Loucy (cell line): ENCODE data around the gene PGBD2.

Experiments used
- H2AFZ ChIP-seq: fragments of 200-600 bp; sonication (generic); 2 replicates; pipeline ENCODE4 v1.6.0; 2016; ENCODE audit warnings: antibody characterized with exemption, mild to moderate bottlenecking, low read length, moderate library complexity
- H3F3A ChIP-seq: fragments of 200-600 bp; 2 replicates; pipeline ENCODE4 v1.6.0; 2016; ENCODE audit warnings: antibody characterized with exemption, low read depth, mild to moderate bottlenecking
- H3K27me3 ChIP-seq: fragments of 200-600 bp; sonication (generic); 2 replicates; pipeline ENCODE4 v1.6.1; 2014; ENCODE audit warnings: low read length, mild to moderate bottlenecking; ENCODE audit not compliant: insufficient read depth, poor library complexity, severe bottlenecking
- H3K36me3 ChIP-seq: fragments of 200-600 bp; sonication (generic); 2 replicates; pipeline ENCODE4 v1.6.1; 2016; ENCODE audit warnings: low read length; ENCODE audit not compliant: insufficient read depth
- H3K4me1 ChIP-seq: fragments of 200-600 bp; sonication (generic); 2 replicates; pipeline ENCODE4 v1.5.1; 2014; ENCODE audit warnings: low read length, mild to moderate bottlenecking; ENCODE audit not compliant: insufficient read depth, poor library complexity, severe bottlenecking
- H3K4me2 ChIP-seq: fragments of 200-600 bp; sonication (generic); 2 replicates; pipeline ENCODE4 v1.6.0; 2014; ENCODE audit warnings: antibody characterized with exemption, low read length, low read depth, mild to moderate bottlenecking; ENCODE audit not compliant: poor library complexity, severe bottlenecking
- H3K4me3 ChIP-seq: fragments of 200-600 bp; sonication (generic); 2 replicates; pipeline ENCODE4 v1.5.1; 2014; ENCODE audit warnings: low read length, mild to moderate bottlenecking, mixed read lengths; ENCODE audit not compliant: poor library complexity, severe bottlenecking
- H3K79me2 ChIP-seq: fragments of 200-600 bp; sonication (generic); 2 replicates; pipeline ENCODE4 v1.6.1; 2014; ENCODE audit warnings: low read length; ENCODE audit not compliant: insufficient read depth
- H3K9ac ChIP-seq: fragments of 200-600 bp; sonication (generic); 2 replicates; pipeline ENCODE4 v1.6.0; 2014; ENCODE audit warnings: mild to moderate bottlenecking, low read depth, low read length, moderate library complexity; ENCODE audit not compliant: poor library complexity, severe bottlenecking
- H3K9me2 ChIP-seq: fragments of 200-600 bp; sonication (generic); replicated peaks from 2 replicates; pipeline ENCODE4 v1.6.1; 2016; ENCODE audit warnings: low read depth, low read length, mixed read lengths
- H3K9me3 ChIP-seq: fragments of 200-600 bp; sonication (generic); 2 replicates; pipeline ENCODE4 v1.6.1; 2014; ENCODE audit warnings: mild to moderate bottlenecking, antibody characterized with exemption, low read length, low read depth; ENCODE audit not compliant: insufficient read depth
- H4K20me1 ChIP-seq: fragments of 200-600 bp; sonication (generic); 2 replicates; pipeline ENCODE4 v1.6.0; 2014; ENCODE audit warnings: antibody characterized with exemption, low read length, mild to moderate bottlenecking; ENCODE audit not compliant: insufficient read depth, poor library complexity, severe bottlenecking
- CTCF ChIP-seq: fragments of 200-600 bp; sonication (generic); conservative IDR thresholded peaks from 2 replicates; pipeline ENCODE4 v1.5.1; 2014; ENCODE audit warnings: mild to moderate bottlenecking, antibody characterized with exemption, low read length
- EZH2phosphoT487 ChIP-seq: fragments of 200-600 bp; IDR thresholded peaks from 2 replicates; pipeline ENCODE4 v1.6.1; 2018; ENCODE audit warnings: antibody characterized with exemption, mild to moderate bottlenecking, moderate library complexity, borderline replicate concordance

The PGBD2 gene

GRCh38 chr1:248871837-248872401 lies 34.1 kb upstream of the PGBD2 start:
- Histone ChIP-seq H2AFZ (no peak overlapping the region), H3K9ac (peak overlapping the region; percentile 86), H3K9me2 (no peaks in the 10 kb centered on the region), H3K4me3 (peak overlapping the region; percentile 90), H3K9me3 (no peaks in the 10 kb centered on the region), H3K36me3 (no peaks in the 10 kb centered on the region), H3K4me1 (peaks cover 6% of the 10 kb centered on the region), H3F3A (peaks cover 17% of the 10 kb centered on the region), H3K79me2 (no peaks in the 10 kb centered on the region), H3K4me2 (peak overlapping the region; percentile 89), H3K27me3 (no peaks in the 10 kb centered on the region), H4K20me1 (no peaks in the 10 kb centered on the region)
- TF ChIP-seq EZH2phosphoT487 (no peak), CTCF (no peak)

GRCh38 chr1:248872752-248873408 lies 33.2 kb upstream of the PGBD2 start:
- no peaks in the 10 kb centered on the region for H3K36me3 ChIP-seq
- H3K9ac ChIP-seq = peak overlapping the region; percentile 86
- H3F3A ChIP-seq = peaks cover 17% of the 10 kb centered on the region
- peak overlapping the region; percentile 89 for H3K4me2 ChIP-seq
- no peaks in the 10 kb centered on the region for H3K9me2 ChIP-seq
- TF ChIP-seq CTCF (no peak), EZH2phosphoT487 (no peak)
- H3K79me2 ChIP-seq = no peaks in the 10 kb centered on the region
- H3K4me1 ChIP-seq = peaks cover 6% of the 10 kb centered on the region
- H3K27me3 ChIP-seq = no peaks in the 10 kb centered on the region
- peak overlapping the region; percentile 94 for H2AFZ ChIP-seq
- peak overlapping the region; percentile 90 for H3K4me3 ChIP-seq
- no peaks in the 10 kb centered on the region for H4K20me1 ChIP-seq
- no peaks in the 10 kb centered on the region for H3K9me3 ChIP-seq

- H4K20me1 ChIP-seq = no peaks in the 10 kb centered on the region
- peak overlapping the region; percentile 86 for H3K9ac ChIP-seq
- H3K9me3 ChIP-seq = no peaks in the 10 kb centered on the region
- H3K4me2 ChIP-seq = peak overlapping the region; percentile 89
- H3K36me3 ChIP-seq = no peaks in the 10 kb centered on the region
- TF ChIP-seq CTCF = no peak
- no peak for TF ChIP-seq EZH2phosphoT487
- H3K4me3 ChIP-seq = peak overlapping the region; percentile 90
- H3K27me3 ChIP-seq = no peaks in the 10 kb centered on the region
- H3K4me1 ChIP-seq = peaks cover 6% of the 10 kb centered on the region
- no peaks in the 10 kb centered on the region for H3K9me2 ChIP-seq
- no peaks in the 10 kb centered on the region for H3K79me2 ChIP-seq
- H2AFZ ChIP-seq = peak overlapping the region; percentile 94
- peaks cover 17% of the 10 kb centered on the region for H3F3A ChIP-seq
These were observed 32.5 kb upstream of the PGBD2 start for GRCh38 chr1:248873409-248873992.
